Epidermal melanocyte (primary cell): ENCODE measurements around the gene MAST3.

Source experiments
- DNase-seq: peaks from one replicate; pipeline ENCODE4 v3.0.0; 2011; ENCODE audit warnings: low spot score; ENCODE audit not compliant: insufficient read length

Gene MAST3

GRCh38 chr19:18157465-18158063 is 60.0 kb downstream of the MAST3 start:
- DNase-seq: no peak

- DNase-seq: no peak
These were observed 60.9 kb downstream of the MAST3 start for GRCh38 chr19:18158467-18158866.

GRCh38 chr19:18159059-18159616 is 61.6 kb downstream of the MAST3 start:
- DNase-seq: peak; percentile 66

GRCh38 chr19:18159810-18160209 is 62.2 kb downstream of the MAST3 start:
- DNase-seq: no peak

GRCh38 chr19:18160493-18160970 is 63.0 kb downstream of the MAST3 start:
- DNase-seq: no peak

GRCh38 chr19:18160971-18161635 is 63.5 kb downstream of the MAST3 start:
- DNase-seq: peak; percentile 91

GRCh38 chr19:18161636-18162002 is 64.0 kb downstream of the MAST3 start:
- DNase-seq: no peak

GRCh38 chr19:18164072-18164471 is 66.5 kb downstream of the MAST3 start:
- no peak for DNase-seq

GRCh38 chr19:18165794-18166544 is 68.4 kb downstream of the MAST3 start:
- no peak for DNase-seq

GRCh38 chr19:18167011-18167410 is 69.4 kb downstream of the MAST3 start:
- no peak for DNase-seq

GRCh38 chr19:18167975-18168645 is 70.5 kb downstream of the MAST3 start:
- DNase-seq: peak; percentile 95

GRCh38 chr19:18168673-18169381 is 71.2 kb downstream of the MAST3 start:
- DNase-seq: no peak

- DNase-seq: no peak
These were observed 73.2 kb downstream of the MAST3 start for GRCh38 chr19:18170714-18171255.

- no peak for DNase-seq
These were observed 74.2 kb downstream of the MAST3 start for GRCh38 chr19:18171605-18172327.

- DNase-seq: no peak
These were observed 74.9 kb downstream of the MAST3 start for GRCh38 chr19:18172331-18173053.

- DNase-seq: no peak
These were observed 75.5 kb downstream of the MAST3 start for GRCh38 chr19:18173054-18173571.

GRCh38 chr19:18173572-18174288 is 76.2 kb downstream of the MAST3 start, which contains the start of gene IFI30:
Gene IFI30 (plus strand): TSS chr19:18173813. CDS start chr19:18173842, 29 bp downstream.
- DNase-seq: peak; percentile 84

- DNase-seq: no peak
These were observed 77.4 kb downstream of the MAST3 start for GRCh38 chr19:18174983-18175382.
